Raji (cell line): ENCODE measurements around the gene PCARE.

Experiments
- POLR2A ChIP-seq: IDR thresholded peaks from 2 replicates; pipeline ENCODE4 v1.6.1; 2011; ENCODE audit warnings: low read depth, low read length, control low read depth; ENCODE audit not compliant: insufficient read depth

The PCARE gene

DNA sequence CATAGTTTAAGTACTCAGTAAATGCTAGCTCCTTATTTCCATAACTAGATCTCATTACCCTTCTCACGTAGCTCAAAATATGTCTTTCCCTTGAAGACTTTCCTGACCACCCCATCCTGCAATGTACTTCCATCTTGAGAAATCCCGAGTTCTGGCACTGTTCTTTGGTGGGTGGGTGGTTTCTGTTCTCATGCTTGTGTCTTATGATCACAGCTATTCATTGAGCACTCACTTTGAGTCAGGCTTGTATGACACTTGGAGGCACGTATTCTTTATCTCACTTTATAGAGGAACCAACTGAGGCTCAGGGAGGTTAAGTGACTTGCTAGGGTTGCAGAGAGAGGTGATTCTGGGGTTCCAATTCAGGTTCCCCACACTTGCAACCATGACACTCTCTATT is 31.9 kb upstream of the PCARE start:
- TF ChIP-seq POLR2A = no peak

DNA sequence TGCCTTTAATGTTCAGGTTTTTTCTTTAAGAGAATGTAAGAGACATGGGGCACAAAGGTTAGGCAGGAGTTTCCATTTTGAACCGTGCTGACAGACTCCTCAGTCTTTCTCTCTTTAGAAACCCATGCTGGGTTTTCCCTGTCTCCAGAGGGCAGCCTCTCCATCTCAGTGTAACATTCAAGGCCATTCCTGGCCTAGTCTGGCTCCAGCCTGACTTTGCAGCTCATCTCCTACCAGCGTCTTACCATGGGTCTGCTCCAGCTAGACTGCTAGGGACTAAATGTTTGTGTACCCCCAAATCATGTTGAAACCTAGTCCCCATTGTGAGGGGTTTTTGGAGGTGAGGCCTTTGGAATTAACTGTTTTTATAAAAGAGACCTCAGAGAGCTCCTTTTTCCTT is 31.1 kb upstream of the PCARE start:
- no peak for TF ChIP-seq POLR2A

DNA sequence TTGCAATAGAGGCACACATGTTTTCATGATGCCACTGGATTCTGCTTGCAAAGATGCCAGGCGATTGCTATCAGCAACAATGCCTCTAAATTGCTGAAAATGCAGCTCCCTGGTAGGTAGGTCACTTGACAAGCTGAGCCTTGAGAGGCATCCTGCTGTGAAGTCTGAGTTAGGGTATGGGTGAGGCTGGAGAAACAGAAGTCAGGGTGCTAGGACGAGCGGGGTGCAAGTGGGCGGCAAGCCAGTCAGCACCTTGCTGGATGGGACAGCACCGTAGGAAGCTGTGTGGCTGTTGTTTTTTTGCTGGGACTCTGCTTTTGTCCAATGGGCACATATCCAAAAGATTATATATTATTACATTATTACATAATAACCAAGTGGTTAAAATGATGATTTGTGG is 30.4 kb upstream of the PCARE start:
- TF ChIP-seq POLR2A = no peak

DNA sequence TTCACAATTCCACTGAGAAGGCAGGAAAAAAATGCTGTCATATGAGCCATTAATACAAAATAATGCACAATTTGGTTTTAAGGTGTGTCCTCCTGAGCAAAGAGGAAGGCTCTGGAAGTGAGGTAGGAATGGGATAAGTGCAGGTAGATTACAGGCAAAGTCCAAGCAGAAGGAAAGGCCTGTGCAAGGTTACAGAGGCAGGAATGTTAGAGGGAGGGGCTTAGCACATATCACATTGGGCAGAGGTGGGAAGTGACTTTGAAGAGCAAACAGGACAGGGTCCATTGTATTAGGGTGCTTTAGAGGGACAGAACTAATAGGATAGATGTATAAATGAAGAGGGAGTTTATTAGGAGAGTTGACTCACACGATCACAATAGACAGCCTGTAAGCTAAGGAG is 26.2 kb upstream of the PCARE start:
- no peak for TF ChIP-seq POLR2A

DNA sequence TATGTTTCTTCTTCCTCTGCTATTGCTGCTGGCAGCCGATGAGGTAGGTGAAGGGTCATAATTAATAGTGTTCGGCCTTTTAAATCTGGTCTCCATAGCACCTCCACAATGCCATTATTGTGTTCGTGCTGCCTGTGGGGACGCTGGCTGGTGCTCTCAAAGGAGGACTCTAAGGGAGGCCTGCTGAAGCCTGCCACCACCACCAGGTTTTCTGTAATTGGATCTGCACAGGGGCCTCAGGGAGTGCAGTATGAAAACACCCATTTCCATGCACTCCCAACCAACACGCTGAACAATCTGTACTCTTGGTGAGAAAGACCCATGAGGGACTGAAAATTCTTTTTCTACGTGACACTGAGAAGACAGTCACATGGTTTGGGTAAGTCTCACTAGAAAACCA is 23.2 kb upstream of the PCARE start:
- no peak for TF ChIP-seq POLR2A

DNA sequence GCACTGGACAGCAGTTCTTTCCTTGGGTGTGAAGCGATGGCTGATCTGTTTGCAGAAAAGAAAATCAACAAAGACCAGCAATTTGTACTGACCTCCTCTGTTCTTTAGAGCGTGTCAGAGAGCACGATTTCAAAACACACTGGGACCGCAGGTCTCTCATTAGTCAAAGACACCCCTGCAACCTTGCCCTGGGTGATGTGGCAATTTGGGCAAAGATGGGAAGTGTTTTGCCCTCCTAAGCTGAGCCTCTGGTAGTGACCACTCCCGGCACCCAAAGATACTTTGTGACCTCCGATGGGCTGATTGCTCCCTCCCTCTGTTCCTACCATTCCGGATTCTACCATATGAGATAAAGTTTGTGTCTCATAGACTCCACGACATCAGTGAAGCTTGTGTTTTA is 22.6 kb upstream of the PCARE start:
- TF ChIP-seq POLR2A = no peak

DNA sequence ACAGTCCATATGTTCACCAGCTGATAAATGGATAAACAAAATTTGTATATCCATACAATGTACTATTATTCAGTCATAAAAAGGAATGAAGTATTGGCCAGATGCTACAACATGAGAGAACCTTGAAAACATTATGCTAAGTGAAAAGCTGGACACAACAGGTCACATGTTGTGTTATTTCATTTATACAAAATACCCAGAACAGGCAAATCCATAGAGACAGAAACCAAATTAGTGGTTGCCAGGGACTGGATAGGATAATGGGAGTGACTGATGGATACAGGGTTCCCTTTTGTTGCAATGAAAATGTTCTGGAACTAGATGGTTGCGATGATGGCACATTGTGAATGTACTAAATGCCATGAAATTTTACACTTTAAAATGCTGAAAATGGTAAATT is 10.2 kb upstream of the PCARE start:
- no peak for TF ChIP-seq POLR2A

DNA sequence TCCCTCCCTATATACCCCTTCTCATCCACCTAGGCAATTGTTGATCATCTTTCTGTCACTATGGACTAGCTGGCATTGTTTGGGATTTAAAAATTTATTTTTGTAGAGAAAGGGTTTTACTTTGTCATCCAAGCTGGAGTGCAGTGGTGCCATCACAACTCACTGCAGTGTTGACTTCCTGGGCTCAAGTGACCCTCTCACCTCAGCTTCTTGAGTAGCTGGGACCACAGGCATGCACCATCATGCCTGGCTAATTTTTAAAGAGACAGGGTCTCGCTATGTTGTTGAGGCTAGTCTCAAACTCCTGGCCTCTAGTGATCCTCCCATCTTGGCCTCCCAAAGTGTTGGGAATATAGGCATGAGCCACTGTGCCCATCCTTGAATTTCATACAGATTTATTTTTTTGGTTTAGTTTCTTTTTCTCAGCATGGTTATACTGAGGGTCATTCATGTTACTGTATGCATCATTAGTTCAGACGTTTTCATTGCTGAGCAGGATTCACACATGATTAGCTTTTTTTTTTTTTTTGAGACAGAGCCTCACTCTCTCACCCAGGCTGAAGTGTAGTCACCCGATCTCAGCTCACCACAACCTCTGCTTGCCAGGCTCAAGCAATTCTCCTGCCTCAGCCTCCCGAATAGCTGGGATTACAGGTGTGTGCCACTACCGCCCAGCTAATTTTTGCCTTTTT is 8.6 kb upstream of the PCARE start:
- TF ChIP-seq POLR2A = peak; percentile 34; the same call in 1 of the 2 replicates

DNA sequence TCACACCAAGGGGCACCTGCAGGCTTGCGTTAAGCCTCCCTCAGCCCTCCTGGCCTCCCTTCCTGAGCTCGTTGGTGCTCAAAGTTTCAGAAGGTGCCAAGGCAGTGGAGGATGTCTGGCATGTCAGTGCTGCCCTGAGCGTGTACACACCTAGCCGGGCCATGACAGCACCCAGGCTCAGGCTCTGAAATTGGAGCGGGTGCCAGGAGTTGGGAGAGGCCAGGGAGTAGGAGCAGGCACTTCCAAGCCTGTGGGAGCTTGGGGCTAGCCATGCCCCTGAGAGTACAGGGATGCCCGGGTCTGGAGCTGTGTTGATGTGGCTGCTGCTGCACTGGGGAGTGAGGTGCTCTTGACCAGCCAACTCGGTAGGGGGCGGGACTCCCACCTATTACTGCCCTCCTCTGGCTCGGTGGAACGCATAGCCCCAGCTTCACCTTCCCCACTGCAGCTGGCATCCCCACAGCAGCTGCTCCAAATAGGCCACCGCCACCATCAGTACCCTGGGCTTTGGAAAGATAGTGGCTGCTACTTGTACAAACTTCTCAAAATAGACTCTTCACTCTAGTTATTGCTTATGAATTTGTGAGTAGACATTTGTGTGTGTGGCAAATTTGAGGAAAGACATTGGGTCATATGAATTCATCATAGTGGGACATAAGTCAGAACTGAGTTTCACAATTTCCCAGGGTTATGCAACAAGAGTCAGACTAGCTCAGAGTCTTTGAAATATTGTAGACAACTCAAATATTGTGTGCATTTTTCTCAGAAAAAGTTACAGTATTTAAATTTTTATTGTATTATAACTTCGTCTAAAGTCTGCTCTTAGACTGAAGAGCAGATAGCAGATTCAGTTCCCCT is 6.8 kb upstream of the PCARE start:
- no peak for TF ChIP-seq POLR2A

DNA sequence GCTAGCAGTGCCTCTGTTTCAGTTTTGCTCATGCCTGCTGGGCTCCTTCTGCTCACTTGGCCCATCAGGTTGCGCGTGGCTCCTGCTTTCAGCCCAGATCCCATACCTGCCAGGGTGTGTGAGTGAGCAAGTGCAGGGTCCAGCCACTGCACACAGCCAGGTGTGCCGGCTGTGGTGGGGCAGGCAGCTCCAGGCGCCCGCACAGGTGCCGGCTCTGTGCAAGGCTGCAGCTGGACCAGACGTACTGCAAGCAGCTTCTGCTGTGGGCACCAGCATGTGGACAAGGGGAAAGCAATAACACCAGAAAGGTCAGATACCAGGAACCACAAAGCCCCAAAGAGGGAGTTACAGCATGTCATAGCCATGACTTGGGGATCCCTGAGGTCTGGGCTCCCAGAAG is 5.6 kb upstream of the PCARE start:
- TF ChIP-seq POLR2A = no peak

DNA sequence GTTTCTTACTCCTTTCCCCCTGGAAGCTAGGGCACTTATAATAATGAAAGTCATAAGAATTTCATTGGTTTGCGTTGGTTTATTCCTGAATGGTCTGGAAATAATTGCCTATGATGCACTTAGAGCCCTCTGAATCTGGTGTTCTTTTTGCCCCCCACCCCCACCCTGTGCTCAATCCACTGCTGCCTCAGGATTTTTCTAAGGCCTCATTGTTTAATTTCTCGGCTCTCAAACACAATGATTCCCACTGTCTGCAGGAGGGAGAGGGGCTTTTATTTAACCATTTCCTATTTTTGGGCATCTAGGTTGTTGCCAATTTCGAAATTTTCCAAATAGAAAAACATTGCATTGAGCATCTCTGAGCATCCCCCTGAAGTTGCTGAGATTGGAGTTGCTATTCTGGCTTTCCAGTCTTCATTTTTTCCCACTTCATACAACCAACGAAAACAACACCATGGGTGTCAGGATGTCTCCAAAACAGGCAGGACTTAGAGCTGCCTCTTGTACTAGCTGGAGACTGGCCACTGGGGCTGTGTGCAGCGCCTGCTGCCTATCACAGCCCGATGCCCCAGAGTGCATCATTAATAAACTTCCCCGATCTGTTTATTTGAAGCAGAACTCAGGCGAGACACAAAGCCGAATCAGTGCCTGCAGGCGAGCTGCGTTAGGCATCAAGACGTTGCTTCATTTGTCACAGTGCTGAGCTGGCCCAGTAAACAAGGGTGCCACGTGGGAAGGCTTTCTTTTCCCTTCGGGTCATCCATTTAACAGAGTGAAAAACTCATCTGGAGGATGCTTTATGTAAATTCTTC is 1.8 kb upstream of the PCARE start:
- no peak for TF ChIP-seq POLR2A

DNA sequence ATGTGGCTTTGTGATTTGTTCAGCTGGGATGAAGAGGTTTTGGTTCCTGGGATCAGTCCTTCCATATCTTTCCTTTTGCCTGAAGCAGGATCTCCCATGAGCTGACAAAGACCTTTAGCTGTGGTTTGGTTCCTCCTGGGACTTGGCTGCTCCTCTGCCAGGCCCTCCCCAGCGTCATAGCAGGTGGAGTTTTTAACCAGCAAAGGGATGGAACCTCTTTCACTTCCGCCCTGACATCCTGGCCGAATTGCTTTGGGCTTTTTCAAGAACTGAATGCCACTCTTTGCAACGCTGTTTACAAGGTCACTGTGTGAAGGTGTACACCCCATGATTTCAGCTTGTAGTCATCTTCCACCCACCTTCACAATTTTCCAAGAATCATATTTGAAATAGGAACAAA is 390 bp downstream of the PCARE start:
- no peak for TF ChIP-seq POLR2A

DNA sequence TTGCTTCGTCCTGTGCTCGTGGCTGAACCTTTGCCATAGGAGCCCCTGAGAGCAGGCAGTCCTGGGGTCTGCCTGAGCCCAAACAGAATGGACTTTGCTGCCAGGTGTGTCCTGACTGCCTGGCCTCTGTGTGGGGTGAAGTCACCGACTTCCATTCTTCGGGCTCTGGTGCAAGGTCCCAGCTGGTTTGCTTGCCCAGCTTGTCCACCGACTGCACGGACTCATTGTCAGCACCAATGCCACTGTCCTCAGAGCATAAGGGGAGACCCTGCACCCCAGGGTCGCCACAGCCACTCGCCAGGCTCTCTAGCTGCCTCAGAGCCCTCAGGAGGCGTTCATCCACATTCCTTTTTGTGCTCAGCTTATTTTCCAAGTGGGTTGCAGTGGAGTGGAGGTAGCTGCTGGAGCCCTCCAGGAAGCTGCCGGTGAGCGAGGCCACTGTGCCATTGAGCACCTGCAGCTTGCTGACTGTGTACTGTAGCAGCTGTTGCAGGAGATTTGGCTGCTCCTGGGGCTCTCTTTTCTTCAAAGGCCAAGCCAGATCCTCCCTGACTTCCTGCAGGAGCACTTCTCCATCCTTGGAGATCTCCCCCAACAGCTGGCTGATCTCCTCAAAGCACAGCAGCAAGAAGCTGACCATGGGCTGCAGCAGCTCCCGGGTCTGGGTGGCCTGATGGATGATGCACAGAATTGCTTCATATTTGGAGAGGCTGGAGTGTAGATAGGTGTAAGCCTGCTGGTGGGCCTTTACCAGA is 1.2 kb downstream of the PCARE start:
- TF ChIP-seq POLR2A = no peak

DNA sequence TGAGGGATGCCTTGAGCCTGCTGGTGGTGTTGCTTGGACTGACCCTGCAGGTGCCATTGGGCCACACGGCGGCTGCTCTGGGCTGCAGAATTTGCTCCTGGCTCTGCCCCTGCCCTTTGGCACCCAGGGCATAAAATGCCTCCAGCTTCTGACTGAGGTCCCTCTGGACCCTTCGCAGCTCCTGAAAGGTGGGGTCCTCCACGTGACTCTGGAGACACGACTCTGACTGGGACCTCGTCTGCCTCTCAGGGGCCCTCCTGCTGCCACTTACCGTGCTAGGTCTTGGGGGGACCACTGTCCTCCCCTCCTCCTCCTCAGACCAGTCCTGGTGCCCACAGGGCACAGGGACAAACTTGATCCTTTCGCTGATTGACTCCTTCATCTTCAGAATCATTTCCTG is 2.1 kb downstream of the PCARE start:
- TF ChIP-seq POLR2A = no peak
